ENCODE measurements around the gene C2orf76. TPM values are rescaled to one million over a fixed set of nuclear protein-coding genes. Genes with fewer than 3 reads are reported as not detected.

The C2orf76 gene
- total RNA-seq, 1 experiment from 2014 or later, result 5.7 TPM

DNA sequence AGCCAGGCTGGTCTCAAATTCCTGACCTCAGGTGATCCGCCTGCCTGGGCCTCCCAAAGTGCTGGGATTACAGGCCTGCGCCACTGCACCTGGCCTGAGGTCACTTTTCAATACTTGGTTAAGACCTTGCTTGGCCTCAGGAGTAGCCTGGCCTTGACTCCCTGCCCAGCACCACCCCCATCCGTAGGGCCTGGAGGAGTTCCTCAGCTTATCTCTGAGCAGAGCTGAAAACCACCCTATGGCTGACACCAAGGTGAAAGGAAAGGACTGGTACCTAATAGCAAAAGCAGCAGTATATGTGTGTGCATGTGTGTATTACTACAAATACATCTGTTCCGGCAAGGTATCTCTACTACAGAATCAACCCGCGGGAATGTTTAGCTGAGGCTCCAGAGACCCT, 87.0 kb downstream of the C2orf76 start:
- H3K9me3 Mint-ChIP-seq, result no peaks in the 10 kb centered on the region; a peak in 1 of 5 replicates
- Histone ChIP-seq H2BK5ac (ENCODE audit: insufficient read length, low read length) (no peak overlapping the region), H2AFZ (ENCODE audit: low read length) (no peak overlapping the region), H3K27me3 (ENCODE audit: insufficient read depth, low read length) (no peaks in the 10 kb centered on the region), H4K8ac (replicated peaks; ENCODE audit: insufficient read length, low read depth, low read length) (no peak overlapping the region), H2BK15ac (ENCODE audit: low read depth, low read length) (no peak overlapping the region), H3K27ac (ENCODE audit: insufficient read length, low read depth, low read length) (no peak overlapping the region), H3K23ac (ENCODE audit: insufficient read length, low read depth, low read length) (no peak overlapping the region), H3K14ac (ENCODE audit: insufficient read depth, low read length) (no peak overlapping the region), H3K9ac (ENCODE audit: extremely low read depth, insufficient read length, low read length) (no peak overlapping the region), H3K18ac (ENCODE audit: insufficient read length, low read depth, low read length) (no peak overlapping the region), H3K9me3 (ENCODE audit: control insufficient read depth, low read depth, low read length) (no peaks in the 10 kb centered on the region), H2AK5ac (ENCODE audit: insufficient read length, low read length) (no peak overlapping the region), H3K79me2 (ENCODE audit: insufficient read depth, low read length) (no peaks in the 10 kb centered on the region), H3T11ph (ENCODE audit: low read length) (no peak overlapping the region), H2BK12ac (ENCODE audit: insufficient read length, low read depth, low read length) (no peak overlapping the region), H4K5ac (ENCODE audit: insufficient read length, low read depth, low read length) (no peak overlapping the region), H4K20me1 (ENCODE audit: control insufficient read depth, insufficient read depth, insufficient read length) (no peaks in the 10 kb centered on the region), H3K4me2 (ENCODE audit: insufficient read depth, insufficient read length, low read length) (no peak overlapping the region), H4K91ac (ENCODE audit: insufficient read length, low read depth, low read length) (no peak overlapping the region), H3K56ac (ENCODE audit: insufficient read length, low read depth, low read length) (no peak overlapping the region), H2BK120ac (ENCODE audit: low read depth, low read length, poor library complexity, severe bottlenecking) (no peak overlapping the region), H3K79me1 (ENCODE audit: insufficient read depth, low read depth, low read length, poor library complexity, severe bottlenecking) (no peaks in the 10 kb centered on the region), H3K4ac (ENCODE audit: low read depth, low read length) (no peak overlapping the region), H2BK20ac (ENCODE audit: low read depth, low read length, poor library complexity, severe bottlenecking) (no peak overlapping the region), H3K4me1 (ENCODE audit: insufficient read depth, low read length) (no peaks in the 10 kb centered on the region), H3K23me2 (ENCODE audit: insufficient read length, low read depth, low read length, poor library complexity, severe bottlenecking) (no peaks in the 10 kb centered on the region)
- H3K27me3 Mint-ChIP-seq (ENCODE audit: low read depth), result no peaks in the 10 kb centered on the region
- no peak overlapping the region for H3K4me3 Mint-ChIP-seq
- H3K4me1 Mint-ChIP-seq, result peaks cover 6 to 23% of the 10 kb centered on the region in 2 experiments
- DNase-seq, result no peak
- WGBS (ENCODE audit: extremely low coverage, insufficient read length, low lambda C conversion rate), result no CpG with 5 or more reads among the region's 6 CpGs
- no peak overlapping the region for H3K27ac Mint-ChIP-seq
- TF ChIP-seq, protein P1, sequence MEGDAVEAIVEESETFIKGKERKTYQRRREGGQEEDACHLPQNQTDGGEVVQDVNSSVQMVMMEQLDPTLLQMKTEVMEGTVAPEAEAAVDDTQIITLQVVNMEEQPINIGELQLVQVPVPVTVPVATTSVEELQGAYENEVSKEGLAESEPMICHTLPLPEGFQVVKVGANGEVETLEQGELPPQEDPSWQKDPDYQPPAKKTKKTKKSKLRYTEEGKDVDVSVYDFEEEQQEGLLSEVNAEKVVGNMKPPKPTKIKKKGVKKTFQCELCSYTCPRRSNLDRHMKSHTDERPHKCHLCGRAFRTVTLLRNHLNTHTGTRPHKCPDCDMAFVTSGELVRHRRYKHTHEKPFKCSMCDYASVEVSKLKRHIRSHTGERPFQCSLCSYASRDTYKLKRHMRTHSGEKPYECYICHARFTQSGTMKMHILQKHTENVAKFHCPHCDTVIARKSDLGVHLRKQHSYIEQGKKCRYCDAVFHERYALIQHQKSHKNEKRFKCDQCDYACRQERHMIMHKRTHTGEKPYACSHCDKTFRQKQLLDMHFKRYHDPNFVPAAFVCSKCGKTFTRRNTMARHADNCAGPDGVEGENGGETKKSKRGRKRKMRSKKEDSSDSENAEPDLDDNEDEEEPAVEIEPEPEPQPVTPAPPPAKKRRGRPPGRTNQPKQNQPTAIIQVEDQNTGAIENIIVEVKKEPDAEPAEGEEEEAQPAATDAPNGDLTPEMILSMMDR (conservative IDR thresholded peaks at IDR 0.05), result no peak
- no peaks in the 10 kb centered on the region for H3K36me3 Mint-ChIP-seq (ENCODE audit: insufficient read depth in 1 of 3, low read depth in 3 of 3)

Data from H9 (cell line).